ENCODE measurements around the gene UBXN2A. TPM values are rescaled to one million over a fixed set of nuclear protein-coding genes. Genes with fewer than 3 reads are reported as not detected.

UBXN2A gene, protein sequence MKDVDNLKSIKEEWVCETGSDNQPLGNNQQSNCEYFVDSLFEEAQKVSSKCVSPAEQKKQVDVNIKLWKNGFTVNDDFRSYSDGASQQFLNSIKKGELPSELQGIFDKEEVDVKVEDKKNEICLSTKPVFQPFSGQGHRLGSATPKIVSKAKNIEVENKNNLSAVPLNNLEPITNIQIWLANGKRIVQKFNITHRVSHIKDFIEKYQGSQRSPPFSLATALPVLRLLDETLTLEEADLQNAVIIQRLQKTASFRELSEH
- total RNA-seq: 10 to 100 TPM in 1 of 2 experiments, 1 to 10 TPM in 1; 9.6 to 11.9 TPM

- DNase-seq: peak; percentile 72
- CTCF ChIA-PET: interaction anchor here (0.6 to 5.4 kb wide), 9 partner anchors 8 to 1748 kb away, joined by 3 to 52 read pairs (median 4); partner anchors contain the start of genes ATAD2B, SF3B6 and TP53I3
- H3K27me3 Mint-ChIP-seq: peaks cover 13% of the 10 kb centered on the region
- H3K4me3 Mint-ChIP-seq: peak within 1 kb of the TSS; percentile 86
- H3K27ac Mint-ChIP-seq: peak within 1 kb of the TSS; percentile 92
- peaks cover 11% of the 10 kb centered on the region for H3K36me3 Mint-ChIP-seq (ENCODE audit: low read depth)
- H3K4me1 Mint-ChIP-seq: peaks cover 24% of the 10 kb centered on the region
- POLR2A ChIA-PET: interaction anchor here (0.6 to 1.7 kb wide), 3 partner anchors 13 to 136 kb away, joined by 3 to 8 read pairs (median 5); partner anchors contain the start of gene ATAD2B
- H3K9me3 Mint-ChIP-seq: no peaks in the 10 kb centered on the region
Measured at GRCh38 chr2:23939987-23940717, at the start of gene UBXN2A. Gene UBXN2A (plus strand): TSS chr2:23940463. CDS start chr2:23958315, 17,852 bp downstream.

- H3K4me1 Mint-ChIP-seq: peaks cover 16% of the 10 kb centered on the region
- H3K27ac Mint-ChIP-seq: no peak overlapping the region
- DNase-seq: no peak
- POLR2A ChIA-PET: no interaction called here
- no peaks in the 10 kb centered on the region for H3K27me3 Mint-ChIP-seq
- H3K9me3 Mint-ChIP-seq: peaks cover 2% of the 10 kb centered on the region
- H3K4me3 Mint-ChIP-seq: no peak overlapping the region
- peaks cover 7% of the 10 kb centered on the region for H3K36me3 Mint-ChIP-seq (ENCODE audit: low read depth)
- CTCF ChIA-PET: no interaction called here
Measured at GRCh38 chr2:23900133-23900532, 40.1 kb upstream of the UBXN2A start.

GRCh38 chr2:23900541-23901322 is 39.5 kb upstream of the UBXN2A start:
- ChIA-PET CTCF (no interaction called here), POLR2A (no interaction called here)
- H3K27me3 Mint-ChIP-seq: no peaks in the 10 kb centered on the region
- peaks cover 16% of the 10 kb centered on the region for H3K4me1 Mint-ChIP-seq
- no peak overlapping the region for H3K4me3 Mint-ChIP-seq
- H3K36me3 Mint-ChIP-seq (ENCODE audit: low read depth): peaks cover 5% of the 10 kb centered on the region
- H3K9me3 Mint-ChIP-seq: peaks cover 2% of the 10 kb centered on the region
- H3K27ac Mint-ChIP-seq: no peak overlapping the region
- no peak for DNase-seq

DNA sequence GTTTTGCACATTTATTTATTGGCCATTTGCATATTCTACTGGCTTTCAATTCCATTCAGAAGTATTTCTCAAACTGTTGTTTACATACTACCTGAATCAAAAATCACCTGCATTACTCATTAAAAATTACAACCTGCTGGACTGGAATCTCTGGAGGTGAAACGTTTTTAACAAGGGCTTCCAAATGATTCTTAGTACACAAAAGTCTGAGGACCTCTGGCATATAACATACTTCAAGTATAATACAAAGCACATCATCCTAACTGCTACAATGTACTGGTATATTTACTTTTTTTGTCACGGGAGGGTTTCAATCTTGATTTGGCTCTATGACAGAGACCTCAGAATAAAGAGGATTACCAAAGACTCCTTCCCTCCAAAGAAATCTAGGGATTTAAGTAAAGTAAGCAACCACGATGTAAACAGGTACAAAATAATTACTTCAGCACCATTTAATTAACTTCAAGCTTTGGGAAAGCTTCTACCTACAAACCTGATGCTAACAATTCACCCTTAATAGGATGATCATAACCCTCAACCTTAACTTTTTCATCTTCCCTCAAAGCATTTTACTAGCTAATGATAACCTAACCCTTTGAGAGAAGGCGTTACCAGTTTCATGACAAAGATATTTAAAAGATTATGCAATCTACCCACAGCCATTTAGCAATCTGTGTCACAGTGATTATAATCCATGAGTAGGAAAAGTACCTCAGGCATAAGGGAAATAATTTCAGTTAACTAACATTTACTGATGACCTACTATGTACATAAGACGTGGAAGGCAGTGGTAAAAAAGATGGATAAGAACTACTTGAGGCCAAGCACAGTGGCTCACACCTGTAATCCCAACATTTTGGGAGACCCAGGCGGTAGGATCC is 38.1 kb upstream of the UBXN2A start:
- POLR2A ChIA-PET: no interaction called here
- Mint-ChIP-seq H3K4me1 (peaks cover 12% of the 10 kb centered on the region), H3K36me3 (ENCODE audit: low read depth) (peaks cover 5% of the 10 kb centered on the region), H3K4me3 (no peak overlapping the region), H3K27me3 (no peaks in the 10 kb centered on the region), H3K27ac (no peak overlapping the region), H3K9me3 (peaks cover 2% of the 10 kb centered on the region)
- CTCF ChIA-PET: no interaction called here
- no peak for DNase-seq

DNA sequence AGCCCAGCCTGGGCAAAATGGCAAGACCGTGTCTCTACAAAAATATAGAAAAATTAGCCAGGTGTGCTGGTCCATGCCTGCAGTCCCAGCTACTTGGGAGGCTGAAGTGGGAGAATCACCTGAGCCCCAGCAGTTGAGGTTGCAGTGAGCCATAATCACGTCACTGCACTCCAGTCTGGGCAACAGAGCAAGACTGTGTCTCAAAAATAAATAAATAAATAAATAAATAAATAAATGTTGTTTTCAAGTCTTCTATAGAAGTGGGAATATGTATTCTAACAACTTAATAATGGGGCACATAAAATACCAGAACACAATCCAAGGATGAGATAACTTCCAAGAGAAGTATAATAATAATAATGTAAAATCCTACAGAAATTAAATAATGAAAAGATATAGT is 37.2 kb upstream of the UBXN2A start:
- peaks cover 12% of the 10 kb centered on the region for H3K4me1 Mint-ChIP-seq
- peaks cover 2% of the 10 kb centered on the region for H3K9me3 Mint-ChIP-seq
- H3K27ac Mint-ChIP-seq: no peak overlapping the region
- no peak for DNase-seq
- peaks cover 5% of the 10 kb centered on the region for H3K36me3 Mint-ChIP-seq (ENCODE audit: low read depth)
- ChIA-PET CTCF (no interaction called here), POLR2A (no interaction called here)
- no peak overlapping the region for H3K4me3 Mint-ChIP-seq
- H3K27me3 Mint-ChIP-seq: no peaks in the 10 kb centered on the region

GRCh38 chr2:23904215-23904614 is 36.0 kb upstream of the UBXN2A start:
- CTCF ChIA-PET: interaction anchor here (0.6 kb wide), 1 partner anchor 11 kb away, joined by 4 read pairs; no protein-coding TSS in a partner anchor
- Mint-ChIP-seq H3K4me1 (peaks cover 12% of the 10 kb centered on the region), H3K4me3 (no peak overlapping the region), H3K27ac (no peak overlapping the region), H3K9me3 (no peaks in the 10 kb centered on the region), H3K36me3 (ENCODE audit: low read depth) (peaks cover 3% of the 10 kb centered on the region), H3K27me3 (no peaks in the 10 kb centered on the region)
- POLR2A ChIA-PET: interaction anchor here (0.6 kb wide), 1 partner anchor 174 kb away, joined by 5 read pairs; no protein-coding TSS in a partner anchor
- no peak for DNase-seq

- Mint-ChIP-seq H3K4me1 (peaks cover 12% of the 10 kb centered on the region), H3K9me3 (no peaks in the 10 kb centered on the region), H3K36me3 (ENCODE audit: low read depth) (peaks cover 3% of the 10 kb centered on the region), H3K27ac (no peak overlapping the region), H3K4me3 (no peak overlapping the region), H3K27me3 (no peaks in the 10 kb centered on the region)
- POLR2A ChIA-PET: no interaction called here
- CTCF ChIA-PET: interaction anchor here (0.9 kb wide), 1 partner anchor 21 kb away, joined by 4 read pairs; no protein-coding TSS in a partner anchor
- DNase-seq: no peak
Measured at GRCh38 chr2:23904692-23905091, 35.6 kb upstream of the UBXN2A start.

DNA sequence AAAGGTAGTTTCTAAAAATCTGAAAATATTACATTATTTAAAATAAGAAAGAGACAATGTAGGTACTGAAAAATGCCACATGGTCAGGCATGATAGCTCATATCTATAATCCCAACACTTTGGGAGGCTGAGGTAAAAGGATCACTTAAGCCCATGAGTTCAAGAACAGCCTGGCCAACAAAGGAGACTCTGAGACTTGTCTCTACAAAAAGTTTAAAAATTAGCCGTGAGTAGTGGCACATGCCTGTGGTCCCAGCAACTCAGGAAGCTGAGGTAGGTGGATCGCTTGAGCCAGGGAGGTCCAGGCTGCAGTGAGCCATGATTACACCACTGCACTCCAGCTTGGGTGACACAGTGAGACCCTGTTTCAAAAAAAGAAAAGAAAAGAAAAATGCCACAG is 35.1 kb upstream of the UBXN2A start:
- no peak overlapping the region for H3K27ac Mint-ChIP-seq
- H3K9me3 Mint-ChIP-seq: no peaks in the 10 kb centered on the region
- no peak overlapping the region for H3K4me3 Mint-ChIP-seq
- CTCF ChIA-PET: interaction anchor here (0.9 kb wide), 1 partner anchor 20 kb away, joined by 4 read pairs; no protein-coding TSS in a partner anchor
- peaks cover 3% of the 10 kb centered on the region for H3K36me3 Mint-ChIP-seq (ENCODE audit: low read depth)
- POLR2A ChIA-PET: no interaction called here
- no peaks in the 10 kb centered on the region for H3K27me3 Mint-ChIP-seq
- H3K4me1 Mint-ChIP-seq: peaks cover 12% of the 10 kb centered on the region
- no peak for DNase-seq

- Mint-ChIP-seq H3K36me3 (ENCODE audit: low read depth) (peaks cover 5% of the 10 kb centered on the region), H3K27ac (no peak overlapping the region), H3K4me1 (peaks cover 17% of the 10 kb centered on the region), H3K4me3 (no peak overlapping the region), H3K27me3 (no peaks in the 10 kb centered on the region), H3K9me3 (no peaks in the 10 kb centered on the region)
- POLR2A ChIA-PET: no interaction called here
- no peak for DNase-seq
- CTCF ChIA-PET: interaction anchor here (0.7 to 1.3 kb wide), 2 partner anchors 15 to 16 kb away, joined by 3 to 4 read pairs; partner anchors contain the start of gene ATAD2B
Measured at GRCh38 chr2:23912054-23912453, 28.2 kb upstream of the UBXN2A start.

GRCh38 chr2:23915327-23915726 is 24.9 kb upstream of the UBXN2A start:
- Mint-ChIP-seq H3K27me3 (no peaks in the 10 kb centered on the region), H3K36me3 (ENCODE audit: low read depth) (peaks cover 5% of the 10 kb centered on the region), H3K9me3 (no peaks in the 10 kb centered on the region), H3K4me3 (no peak overlapping the region), H3K27ac (no peak overlapping the region), H3K4me1 (peaks cover 30% of the 10 kb centered on the region)
- CTCF ChIA-PET: interaction anchor here (0.6 to 2.4 kb wide), 2 partner anchors 11 kb away, joined by 4 to 13 read pairs; partner anchors contain the start of gene ATAD2B
- no peak for DNase-seq
- POLR2A ChIA-PET: interaction anchor here (0.9 kb wide), 1 partner anchor 10 kb away, joined by 13 read pairs; no protein-coding TSS in a partner anchor

DNA sequence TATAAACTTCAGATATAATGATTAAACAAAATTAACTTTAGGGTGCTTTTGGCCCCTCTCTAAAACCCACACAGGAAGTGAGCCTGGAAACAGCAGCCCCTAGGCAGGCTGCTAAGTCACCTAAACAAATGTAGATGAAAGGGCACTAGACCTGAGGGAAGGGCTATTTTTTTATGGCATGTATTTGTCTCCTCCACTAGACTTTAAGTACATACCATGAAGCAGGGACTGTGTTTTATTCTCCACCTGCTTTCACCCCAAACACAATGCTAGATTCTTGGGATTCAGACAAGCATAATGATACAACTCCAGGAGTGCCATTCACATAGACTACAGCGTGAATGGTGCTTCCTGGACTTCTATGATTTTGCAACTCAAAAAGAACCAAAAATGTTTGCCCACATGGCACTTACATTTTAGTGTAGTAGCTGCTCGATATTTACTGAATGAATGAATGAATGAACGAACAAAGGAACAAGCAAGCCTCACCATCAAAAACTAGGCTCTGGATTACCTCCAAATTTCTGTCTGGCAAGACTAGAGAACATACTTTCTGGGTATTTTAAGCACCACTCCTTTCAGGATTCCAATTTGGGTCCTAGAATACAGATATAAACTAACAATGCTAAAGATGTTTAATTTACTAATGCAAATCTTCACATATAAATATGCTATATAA is 23.4 kb upstream of the UBXN2A start:
- DNase-seq: peak; percentile 14
- POLR2A ChIA-PET: no interaction called here
- H3K4me3 Mint-ChIP-seq: no peak overlapping the region
- H3K27ac Mint-ChIP-seq: no peak overlapping the region
- H3K27me3 Mint-ChIP-seq: no peaks in the 10 kb centered on the region
- H3K4me1 Mint-ChIP-seq: peaks cover 34% of the 10 kb centered on the region
- H3K36me3 Mint-ChIP-seq (ENCODE audit: low read depth): peaks cover 2% of the 10 kb centered on the region
- H3K9me3 Mint-ChIP-seq: no peaks in the 10 kb centered on the region
- CTCF ChIA-PET: interaction anchor here (0.6 kb wide), 1 partner anchor 1028 kb away, joined by 3 read pairs; no protein-coding TSS in a partner anchor

Measured in activated CD4-positive, alpha-beta T cell treated with anti-CD3 and anti-CD28 coated beads, Interleukin-2, amount 10 ng/mL, durations not matched to agents 7 days and 5 days (primary cell).